GM12878 (cell line): ENCODE data around the gene TMEM94. TPM values are rescaled to one million over a fixed set of nuclear protein-coding genes. Genes with fewer than 3 reads are reported as not detected.

ENCODE experiments used
- ATAC-seq: fragments of 200-7000 bp; cut with Tn5 transposase; 3 replicates; pipeline ENCODE4 v1.9.1; 2020; ENCODE audit warnings: mild to moderate bottlenecking, moderate library complexity
- BruUV-seq: library from RNA; stranded (reverse); fragments of 400-500 nt; replicated peaks from 2 replicates; lab custom pipeline; 2021; lab: Mats Ljungman, UMichigan
- CTCF ChIA-PET: fragments of 300-600 bp; sonication (Branson Sonifier 250); formaldehyde crosslinking; extraction: SDS; loops from one replicate; lab custom pipeline; 2021; ENCODE audit warnings: inconsistent platforms; lab: Yijun Ruan, JAX
- POLR2A ChIA-PET: fragments of 350-600 bp; formaldehyde crosslinking; extraction: SDS; loops from one replicate; lab custom pipeline; 2021; ENCODE audit warnings: inconsistent platforms; lab: Charles Lee
- RAD21 ChIA-PET: fragments of 300-600 bp; sonication (Branson Sonifier 250); formaldehyde crosslinking; loops from one replicate; lab custom pipeline; 2023; ENCODE audit warnings: antibody characterized with exemption; ENCODE audit not compliant: unreplicated experiment; lab: Charles Lee
- SMC1A ChIA-PET: fragments of 300-600 bp; sonication (Branson Sonifier 250); formaldehyde crosslinking; loops from one replicate; lab custom pipeline; 2023; ENCODE audit not compliant: unreplicated experiment, uncharacterized antibody; lab: Charles Lee
- DNase-seq: peaks from one replicate; pipeline ENCODE4 v3.0.0-alpha.2; 2011; ENCODE audit warnings: low read depth, low spot score
- FAIRE-seq: peaks from 3 replicates; lab custom pipeline; 2011; peaks lifted over from hg19 to GRCh38; lab: Jason Lieb, UNC
- H2AFZ ChIP-seq: 2 replicates; pipeline ENCODE4 v1.6.0; 2011; ENCODE audit warnings: low read depth, low read length, control low read depth; ENCODE audit not compliant: control insufficient read depth
- H3K27ac ChIP-seq: 2 replicates; pipeline ENCODE4 v1.5.1; 2011; ENCODE audit warnings: control low read depth; ENCODE audit not compliant: control insufficient read depth, insufficient read depth
- H3K27me3 ChIP-seq, 2 experiments: replicated peaks in 1 of 2; 2 replicates each; pipeline versions ENCODE4 v1.6.0 to v1.6.1; 2011; ENCODE audit warnings: low read length in 1 of 2; ENCODE audit not compliant: control insufficient read depth in 2 of 2, insufficient read depth in 2 of 2
- H3K36me3 ChIP-seq, 2 experiments: 2 replicates each; pipeline ENCODE4 v1.5.1; 2011; ENCODE audit warnings: low read length in 1 of 2; ENCODE audit not compliant: control insufficient read depth in 2 of 2, insufficient read depth in 2 of 2
- H3K4me1 ChIP-seq: 2 replicates; pipeline ENCODE4 v1.6.1; 2011; ENCODE audit warnings: mild to moderate bottlenecking, low read length, moderate library complexity, mixed read lengths; ENCODE audit not compliant: control insufficient read depth, insufficient read depth
- H3K4me2 ChIP-seq: 2 replicates; pipeline ENCODE4 v1.6.0; 2011; ENCODE audit warnings: control low read depth; ENCODE audit not compliant: control insufficient read depth, insufficient read depth
- H3K4me3 ChIP-seq: fragments of 200-600 bp; sonication (generic); 2 replicates; pipeline ENCODE4 v1.5.1; 2016
- H3K79me2 ChIP-seq: 2 replicates; pipeline ENCODE4 v1.6.0; 2011; ENCODE audit warnings: low read length; ENCODE audit not compliant: control insufficient read depth, insufficient read depth
- H3K9ac ChIP-seq: 2 replicates; pipeline ENCODE4 v1.8.0; 2011; ENCODE audit warnings: low read length, control low read depth, mixed read lengths; ENCODE audit not compliant: control insufficient read depth, insufficient read depth
- H3K9me3 ChIP-seq: replicated peaks from 3 replicates; pipeline ENCODE4 v1.5.1; 2011; ENCODE audit warnings: mild to moderate bottlenecking, low read length; ENCODE audit not compliant: control insufficient read depth, insufficient read depth
- H4K20me1 ChIP-seq: 2 replicates; pipeline ENCODE4 v1.6.0; 2011; ENCODE audit not compliant: control insufficient read depth, insufficient read depth
- ASH2L ChIP-seq: fragments of 300-600, 200-600 bp; sonication (generic); IDR thresholded peaks from 2 replicates; pipeline ENCODE4 v1.6.1; 2017; ENCODE audit warnings: low read depth, mild to moderate bottlenecking, borderline replicate concordance
- CEBPB ChIP-seq, 2 experiments: fragments of 150-350 bp in 1 of 2; IDR thresholded peaks; 2 replicates each; pipeline ENCODE4 v1.6.1; 2012 to 2014; ENCODE audit warnings: low read depth in 2 of 2, low read length in 2 of 2, borderline replicate concordance in 1 of 2, inconsistent platforms in 1 of 2
- ELK1 ChIP-seq: IDR thresholded peaks from 2 replicates; pipeline ENCODE4 v1.6.1; 2012; ENCODE audit warnings: low read depth, low read length, improper control_type of control experiment
- HDAC6 ChIP-seq: fragments of 200-600 bp; sonication (generic); IDR thresholded peaks from one replicate; pipeline ENCODE4 v1.8.0; 2017; ENCODE audit warnings: antibody characterized with exemption; ENCODE audit not compliant: unreplicated experiment
- HDGF ChIP-seq: fragments of 450-650 bp; IDR thresholded peaks from 2 replicates; pipeline ENCODE4 v1.6.1; 2016; ENCODE audit warnings: antibody characterized with exemption
- JUNB ChIP-seq: IDR thresholded peaks from 2 replicates; pipeline ENCODE4 v1.6.1; 2016; ENCODE audit warnings: antibody characterized with exemption, mild to moderate bottlenecking
- MAX ChIP-seq: IDR thresholded peaks from 2 replicates; pipeline ENCODE4 v1.6.1; 2012; ENCODE audit warnings: low read depth, low read length, improper control_type of control experiment
- MXI1 ChIP-seq: fragments of 150-350 bp; IDR thresholded peaks from 2 replicates; pipeline ENCODE4 v1.6.1; 2011; ENCODE audit warnings: low read depth, mild to moderate bottlenecking, inconsistent platforms, low read length, improper control_type of control experiment
- NKRF ChIP-seq: fragments of 450-650 bp; conservative IDR thresholded peaks from 2 replicates; pipeline ENCODE4 v1.6.1; 2017; ENCODE audit warnings: mild to moderate bottlenecking, moderate library complexity
- TBL1XR1 ChIP-seq: IDR thresholded peaks from 2 replicates; pipeline ENCODE4 v1.6.1; 2012; ENCODE audit warnings: low read depth, low read length, improper control_type of control experiment
- ZNF207 ChIP-seq: fragments of 450-650 bp; IDR thresholded peaks from 2 replicates; pipeline ENCODE4 v1.6.1; 2014; ENCODE audit warnings: antibody characterized with exemption, mild to moderate bottlenecking, borderline replicate concordance
- ZNF274 ChIP-seq: IDR thresholded peaks from one replicate; pipeline ENCODE4 v1.8.0; 2011; ENCODE audit not compliant: insufficient read length, insufficient read depth
- WGBS: methylation state at CpG from one replicate; pipeline ENCODE4 v1.1.6; 2016; ENCODE audit warnings: low lambda C conversion rate; ENCODE audit not compliant: insufficient replicate concordance, insufficient coverage; ENCODE audit errors: missing lambda C conversion rate; 5-methylcytosine and 5-hydroxymethylcytosine counted together
- in situ Hi-C: fragments of 300-500 bp; cut with MboI; formaldehyde crosslinking; loops from 9 replicates; pipeline ENCODE4 v1.14.3; 2018; ENCODE audit warnings: mixed read lengths
- intact Hi-C: fragments of 100-400 bp; cut with micrococcal nuclease; formaldehyde crosslinking; loops from one replicate; pipeline ENCODE4 v1.14.2; 2022; ENCODE audit not compliant: unreplicated experiment
- polyA plus RNA-seq, 11 experiments: library from polyadenylated mRNA; depleted of rRNA in 4 of 11; unstranded in 6 of 11; stranded (reverse) in 5 of 11; fragments of >200 nt; fragmentation: Nextera tagmentation in 4 of 11; fragmentation: Illumina TruSeq in 1 of 11; extraction: Ambion mirVana in 4 of 11; extraction: Trizol in 1 of 11; gene quantifications; 1 replicate in 1 of 11; 2 replicates in 10 of 11; pipeline versions ENCODE4 v1.2.1 to v1.2.3, GENCODE V29; 2011 to 2016; ENCODE audit warnings: inconsistent platforms in 2 of 11, missing spikeins in 2 of 11, low read depth in 1 of 11
- total RNA-seq, 4 experiments: library from RNA; depleted of rRNA in 3 of 4; stranded (reverse); fragments of >200 nt in 3 of 4; fragmentation: Illumina TruSeq in 1 of 4; extraction: Trizol in 1 of 4; gene quantifications; 2 replicates each; pipeline versions ENCODE4 v1.2.1 to v1.2.3, GENCODE V29; 2013 to 2021

The TMEM94 gene
- total and polyA plus RNA-seq, 10 of the 15 experiments (the other 5 are each of a cell fraction or from before 2014, with no cell fraction given) = 0.31 to 70.7 (median 24.4) TPM

GRCh38 chr17:75503337-75503950 lies 47.0 kb downstream of the TMEM94 start:
- ATAC-seq = no peak
- Histone ChIP-seq H3K79me2 (no peaks in the 10 kb centered on the region), H3K4me2 (no peak overlapping the region), H3K4me3 (no peak overlapping the region), H3K9me3 (no peaks in the 10 kb centered on the region), H4K20me1 (no peaks in the 10 kb centered on the region), H3K9ac (no peak overlapping the region), H3K27ac (no peak overlapping the region), H3K27me3 (no peaks in the 10 kb centered on the region), H3K4me1 (no peaks in the 10 kb centered on the region), H2AFZ (no peak overlapping the region), H3K36me3 (no peaks in the 10 kb centered on the region; a peak in 2 of 4 replicates)
- SMC1A ChIA-PET = interaction anchor here (1.4 kb wide), 1 partner anchor 44 kb away, joined by 4 read pairs; no protein-coding TSS in a partner anchor
- no peak for FAIRE-seq
- RAD21 ChIA-PET = interaction anchor here (0.5 to 1.0 kb wide), 3 partner anchors 13 to 24 kb away, joined by 3 read pairs; partner anchors contain the start of gene TSEN54
- DNase-seq = no peak
- CTCF ChIA-PET = interaction anchor here (0.6 to 1.6 kb wide), 4 partner anchors 10 to 76 kb away, joined by 3 to 6 read pairs (median 4); partner anchors contain the start of gene TSEN54
- TF ChIP-seq ZNF274 (no peak), JUNB (no peak), HDGF (no peak), HDAC6 (no peak), ASH2L (no peak)
- intact Hi-C loops (no loop called here), in situ Hi-C loops (no loop called here)
- POLR2A ChIA-PET = no interaction called here
- 65% methylated on average over 18 of the region's 23 CpGs for WGBS
- no TSS peak for BruUV-seq

GRCh38 chr17:75503976-75504346 lies 47.5 kb downstream of the TMEM94 start:
- RAD21 ChIA-PET = interaction anchor here (0.5 to 0.6 kb wide), 2 partner anchors 19 to 23 kb away, joined by 3 read pairs; no protein-coding TSS in a partner anchor
- intact Hi-C loops (no loop called here), in situ Hi-C loops (no loop called here)
- Histone ChIP-seq H3K79me2 (no peaks in the 10 kb centered on the region), H3K36me3 (no peaks in the 10 kb centered on the region; a peak in 1 of 4 replicates), H3K4me1 (no peaks in the 10 kb centered on the region), H3K27ac (no peak overlapping the region), H2AFZ (no peak overlapping the region), H3K4me3 (no peak overlapping the region), H3K27me3 (no peaks in the 10 kb centered on the region), H3K4me2 (no peak overlapping the region), H4K20me1 (no peaks in the 10 kb centered on the region), H3K9ac (no peak overlapping the region), H3K9me3 (no peaks in the 10 kb centered on the region)
- BruUV-seq = no TSS peak
- DNase-seq (no peak), ATAC-seq (no peak), FAIRE-seq (no peak)
- POLR2A ChIA-PET = no interaction called here
- CTCF ChIA-PET = interaction anchor here (1.2 to 1.6 kb wide), 3 partner anchors 12 to 97 kb away, joined by 4 to 6 read pairs (median 5); partner anchors contain the start of gene TSEN54
- SMC1A ChIA-PET = interaction anchor here (1.4 kb wide), 1 partner anchor 44 kb away, joined by 4 read pairs; no protein-coding TSS in a partner anchor
- WGBS = 40% methylated on average over 10 of the region's 13 CpGs
- TF ChIP-seq MXI1 (no peak), CEBPB (IDR thresholded peaks at IDR 0.05; ENCODE audit: borderline replicate concordance in 1 of 2, low read depth in 2 of 2, low read length in 2 of 2) (no peak), NKRF (no peak), ELK1 (no peak), ZNF207 (no peak), HDAC6 (no peak), TBL1XR1 (no peak), MAX (no peak)
